ENCODE measurements around the gene STIM1. TPM values are rescaled to one million over a fixed set of nuclear protein-coding genes. Genes with fewer than 3 reads are reported as not detected.
A peak's percentile ranks its signal among the peaks of the same experiment; 100 is the strongest.

STIM1 gene
- total RNA-seq, 1 experiment from 2014 or later: 55.1 TPM

DNA sequence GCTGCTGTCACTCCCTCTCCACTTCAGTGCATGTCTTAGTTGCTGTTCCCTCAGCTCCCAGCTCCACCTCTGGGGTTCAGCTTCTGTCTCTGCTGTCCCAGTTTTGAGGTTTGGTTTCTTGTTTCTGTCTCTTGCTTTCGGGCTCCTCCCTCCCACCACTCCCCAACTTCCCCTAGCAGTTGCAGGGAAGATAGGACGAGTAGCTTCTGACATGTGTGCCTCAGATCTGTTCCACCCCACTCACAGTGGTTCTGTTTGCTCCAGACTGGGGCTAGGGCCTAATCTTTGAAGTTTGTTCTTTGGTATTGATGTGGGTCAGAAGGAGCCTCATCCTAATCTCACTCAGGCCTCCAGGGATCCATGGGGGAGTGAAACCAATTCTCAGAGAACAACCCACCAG, 236.6 kb downstream of the STIM1 start:
- H3K4me3 Mint-ChIP-seq (ENCODE audit: unreplicated experiment): no peak overlapping the region
- H3K27ac Mint-ChIP-seq (ENCODE audit: unreplicated experiment): no peak overlapping the region
- ChIA-PET CTCF (interaction anchor here (1.0 kb wide), 1 partner anchor 20 kb away, joined by 3 read pairs; no protein-coding TSS in a partner anchor), POLR2A (no interaction called here)
- no peaks in the 10 kb centered on the region for H3K9me3 ChIP-seq
- no peak overlapping the region for H3K4me3 ChIP-seq (ENCODE audit: low read depth, low read length)
- H3K27me3 ChIP-seq (replicated peaks; ENCODE audit: control insufficient read depth, insufficient read depth, low read length): no peaks in the 10 kb centered on the region
- intact Hi-C loops (cut with micrococcal nuclease; ENCODE audit: unreplicated experiment): no loop called here
- no peak for DNase-seq
- peaks cover 29% of the 10 kb centered on the region for H3K36me3 Mint-ChIP-seq (ENCODE audit: insufficient read depth, unreplicated experiment)
- H3K9me3 Mint-ChIP-seq (ENCODE audit: unreplicated experiment): no peaks in the 10 kb centered on the region
- H3K4me1 ChIP-seq: peaks cover 9% of the 10 kb centered on the region; the same call in 1 of the 2 replicates
- H3K36me3 ChIP-seq (ENCODE audit: control insufficient read depth, insufficient read depth, low read length): no peaks in the 10 kb centered on the region; the same call in none of the 2 replicates
- no peaks in the 10 kb centered on the region for H3K27me3 Mint-ChIP-seq (ENCODE audit: insufficient read depth, unreplicated experiment)
- H3K4me1 Mint-ChIP-seq (ENCODE audit: low read depth, unreplicated experiment): no peaks in the 10 kb centered on the region
- TF ChIP-seq, protein P1, sequence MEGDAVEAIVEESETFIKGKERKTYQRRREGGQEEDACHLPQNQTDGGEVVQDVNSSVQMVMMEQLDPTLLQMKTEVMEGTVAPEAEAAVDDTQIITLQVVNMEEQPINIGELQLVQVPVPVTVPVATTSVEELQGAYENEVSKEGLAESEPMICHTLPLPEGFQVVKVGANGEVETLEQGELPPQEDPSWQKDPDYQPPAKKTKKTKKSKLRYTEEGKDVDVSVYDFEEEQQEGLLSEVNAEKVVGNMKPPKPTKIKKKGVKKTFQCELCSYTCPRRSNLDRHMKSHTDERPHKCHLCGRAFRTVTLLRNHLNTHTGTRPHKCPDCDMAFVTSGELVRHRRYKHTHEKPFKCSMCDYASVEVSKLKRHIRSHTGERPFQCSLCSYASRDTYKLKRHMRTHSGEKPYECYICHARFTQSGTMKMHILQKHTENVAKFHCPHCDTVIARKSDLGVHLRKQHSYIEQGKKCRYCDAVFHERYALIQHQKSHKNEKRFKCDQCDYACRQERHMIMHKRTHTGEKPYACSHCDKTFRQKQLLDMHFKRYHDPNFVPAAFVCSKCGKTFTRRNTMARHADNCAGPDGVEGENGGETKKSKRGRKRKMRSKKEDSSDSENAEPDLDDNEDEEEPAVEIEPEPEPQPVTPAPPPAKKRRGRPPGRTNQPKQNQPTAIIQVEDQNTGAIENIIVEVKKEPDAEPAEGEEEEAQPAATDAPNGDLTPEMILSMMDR (IDR thresholded peaks at IDR 0.05; ENCODE audit: insufficient read depth in 1 of 2, low read depth in 1 of 2, low read length in 1 of 2, severe bottlenecking in 1 of 2, unreplicated experiment in 1 of 2): no peak
- no TSS peak for BruUV-seq (replicated peaks)

- ChIA-PET POLR2A (no interaction called here), CTCF (no interaction called here)
- Histone ChIP-seq H3K27me3 (replicated peaks; ENCODE audit: control insufficient read depth, insufficient read depth, low read length) (no peaks in the 10 kb centered on the region), H3K4me1 (peaks cover 9% of the 10 kb centered on the region; the same call in 1 of the 2 replicates), H3K4me3 (ENCODE audit: low read depth, low read length) (peak overlapping the region; percentile 64), H3K9me3 (no peaks in the 10 kb centered on the region), H3K36me3 (ENCODE audit: control insufficient read depth, insufficient read depth, low read length) (no peaks in the 10 kb centered on the region; the same call in none of the 2 replicates)
- BruUV-seq (replicated peaks): TSS peak; percentile 82
- peak overlapping the region; percentile 92 for H3K4me3 Mint-ChIP-seq (ENCODE audit: unreplicated experiment)
- TF ChIP-seq, protein P1 (IDR thresholded peaks at IDR 0.05; ENCODE audit: insufficient read depth in 1 of 2, low read depth in 1 of 2, low read length in 1 of 2, severe bottlenecking in 1 of 2, unreplicated experiment in 1 of 2): no peak
- intact Hi-C loops (cut with micrococcal nuclease; ENCODE audit: unreplicated experiment): no loop called here
- peak overlapping the region; percentile 97 for H3K27ac Mint-ChIP-seq (ENCODE audit: unreplicated experiment)
- H3K9me3 Mint-ChIP-seq (ENCODE audit: unreplicated experiment): no peaks in the 10 kb centered on the region
- no peak for DNase-seq
- peaks cover 29% of the 10 kb centered on the region for H3K36me3 Mint-ChIP-seq (ENCODE audit: insufficient read depth, unreplicated experiment)
- no peaks in the 10 kb centered on the region for H3K27me3 Mint-ChIP-seq (ENCODE audit: insufficient read depth, unreplicated experiment)
- no peaks in the 10 kb centered on the region for H3K4me1 Mint-ChIP-seq (ENCODE audit: low read depth, unreplicated experiment)
Observed at GRCh38 chr11:4093519-4094347, 238.3 kb downstream of the STIM1 start.

DNA sequence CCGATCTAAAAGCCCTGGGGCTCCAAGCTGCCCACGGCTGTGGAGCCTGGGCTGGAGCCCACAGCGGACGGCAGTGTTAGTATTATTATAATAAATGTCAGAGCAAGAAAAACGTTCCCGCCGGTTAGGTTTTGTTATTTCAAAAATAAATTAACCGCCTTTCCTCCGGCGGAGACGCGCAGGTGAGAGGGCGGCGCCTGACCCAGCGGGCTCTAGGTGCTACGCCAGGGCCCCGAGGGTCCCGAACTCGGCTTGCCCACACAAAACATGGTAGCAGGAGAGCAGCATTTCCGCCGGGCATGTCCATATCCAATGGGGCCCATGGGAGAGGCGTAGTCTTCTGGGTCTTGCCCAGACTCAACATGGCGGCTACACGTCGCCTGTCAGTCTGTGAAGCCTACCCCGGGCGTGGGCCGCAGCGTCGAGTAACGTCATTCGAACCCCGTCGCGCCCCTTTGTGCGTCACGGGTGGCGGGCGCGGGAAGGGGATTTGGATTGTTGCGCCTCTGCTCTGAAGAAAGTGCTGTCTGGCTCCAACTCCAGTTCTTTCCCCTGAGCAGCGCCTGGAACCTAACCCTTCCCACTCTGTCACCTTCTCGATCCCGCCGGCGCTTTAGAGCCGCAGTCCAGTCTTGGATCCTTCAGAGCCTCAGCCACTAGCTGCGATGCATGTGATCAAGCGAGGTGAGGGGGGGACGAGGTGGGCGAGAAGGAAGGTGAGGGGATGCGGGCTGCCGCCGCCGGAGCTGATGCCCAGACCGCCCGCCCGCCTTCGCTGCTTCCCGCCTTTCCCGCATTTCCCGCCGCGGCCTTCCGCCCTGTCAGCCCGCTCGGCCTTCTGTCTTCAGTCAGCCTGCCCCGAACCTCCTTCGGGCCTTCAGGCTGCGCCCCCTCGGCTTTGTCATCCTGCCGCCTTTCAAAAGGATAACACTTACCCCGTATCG, 239.2 kb downstream of the STIM1 start, which contains the start of gene RRM1:
Gene RRM1 (plus strand): TSS at position 452 of the 944 bp plus-strand sequence. CDS start 214 bp downstream, at position 666.
- intact Hi-C loops (cut with micrococcal nuclease; ENCODE audit: unreplicated experiment): no loop called here
- H3K4me1 ChIP-seq: peaks cover 9% of the 10 kb centered on the region; the same call in 1 of the 2 replicates
- Mint-ChIP-seq H3K4me3 (ENCODE audit: unreplicated experiment) (peak within 1 kb of the TSS; percentile 92), H3K9me3 (ENCODE audit: unreplicated experiment) (no peaks in the 10 kb centered on the region), H3K36me3 (ENCODE audit: insufficient read depth, unreplicated experiment) (peaks cover 35% of the 10 kb centered on the region), H3K27me3 (ENCODE audit: insufficient read depth, unreplicated experiment) (no peaks in the 10 kb centered on the region), H3K27ac (ENCODE audit: unreplicated experiment) (peak within 1 kb of the TSS; percentile 97), H3K4me1 (ENCODE audit: low read depth, unreplicated experiment) (peaks cover 7% of the 10 kb centered on the region)
- no peaks in the 10 kb centered on the region; the same call in none of the 2 replicates for H3K36me3 ChIP-seq (ENCODE audit: control insufficient read depth, insufficient read depth, low read length)
- POLR2A ChIA-PET: interaction anchor here (0.5 to 0.7 kb wide), 2 partner anchors 162 to 274 kb away, joined by 3 read pairs; no protein-coding TSS in a partner anchor
- peak within 1 kb of the TSS; percentile 64 for H3K4me3 ChIP-seq (ENCODE audit: low read depth, low read length)
- TF ChIP-seq, protein P1 (IDR thresholded peaks at IDR 0.05; ENCODE audit: insufficient read depth in 1 of 2, low read depth in 1 of 2, low read length in 1 of 2, severe bottlenecking in 1 of 2, unreplicated experiment in 1 of 2): no peak
- no peaks in the 10 kb centered on the region for H3K9me3 ChIP-seq
- no peaks in the 10 kb centered on the region for H3K27me3 ChIP-seq (replicated peaks; ENCODE audit: control insufficient read depth, insufficient read depth, low read length)
- no TSS peak for BruUV-seq (replicated peaks)
- CTCF ChIA-PET: no interaction called here
- DNase-seq: peak; percentile 96 to 98

Measured in Caco-2 (cell line).